Hindlimb muscle (tissue), 1 donor: ENCODE results near the gene OR2A2. TPM values are rescaled to one million over a fixed set of nuclear protein-coding genes. Genes with fewer than 3 reads are reported as not detected.

Source experiments
- DNase-seq: peaks from one replicate; pipeline ENCODE4 v3.0.0-alpha.2; 2013
- polyA plus RNA-seq: library from polyadenylated mRNA; unstranded; fragments of 120-200 nt; gene quantifications from one replicate; pipeline ENCODE4 v1.2.1, GENCODE V29; 2013; ENCODE audit not compliant: insufficient read length

OR2A2 gene
- polyA plus RNA-seq, 1 donor: not detected

- no peak for DNase-seq
These were observed 35.0 kb downstream of the OR2A2 start for GRCh38 chr7:144144426-144144825.

GRCh38 chr7:144148224-144148827 is 38.9 kb downstream of the OR2A2 start:
- no peak for DNase-seq

DNA sequence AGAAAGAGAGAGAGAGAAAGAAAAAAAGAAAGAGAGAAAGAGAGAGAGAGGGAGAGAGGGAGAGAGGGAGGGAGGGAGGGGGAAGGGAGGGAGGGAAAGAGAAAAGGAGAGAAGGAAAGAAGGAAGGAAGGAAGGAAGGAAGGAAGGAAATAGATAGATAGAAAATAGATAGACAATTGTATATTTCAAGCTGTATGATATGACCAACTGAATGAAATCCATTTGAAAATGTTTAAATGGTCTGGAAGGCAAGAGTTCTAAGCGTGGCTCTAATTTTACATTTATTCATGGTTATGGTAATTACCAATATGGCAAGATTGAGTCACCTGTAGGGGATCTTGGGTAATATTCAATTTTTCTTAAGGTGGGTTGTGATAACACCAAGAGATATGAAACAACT is 49.5 kb downstream of the OR2A2 start:
- DNase-seq: no peak

Other genes starting within 250 kb of the OR2A2 start
- 188 TPM for gene TCAF1, start 207.4 kb upstream of the OR2A2 start, polyA plus RNA-seq
- gene OR2F2, start 174.3 kb upstream of the OR2A2 start, polyA plus RNA-seq: not detected
- gene OR2F1, start 154.7 kb upstream of the OR2A2 start, polyA plus RNA-seq: not detected
- not detected for gene OR6B1, start 109.3 kb upstream of the OR2A2 start, polyA plus RNA-seq
- gene OR2A5, start 60.6 kb upstream of the OR2A2 start, polyA plus RNA-seq: not detected
- not detected for gene OR2A25, start 39.8 kb upstream of the OR2A2 start, polyA plus RNA-seq
- not detected for gene OR2A12, start 23.3 kb upstream of the OR2A2 start, polyA plus RNA-seq
- not detected for gene OR2A14, start 13.6 kb downstream of the OR2A2 start, polyA plus RNA-seq
- gene CTAGE4, start 73.9 kb downstream of the OR2A2 start, polyA plus RNA-seq: not detected
- 1.3 TPM for gene ARHGEF35, start 86.2 kb downstream of the OR2A2 start, polyA plus RNA-seq
- gene OR2A42, start 130.0 kb downstream of the OR2A2 start, polyA plus RNA-seq: 0.53 TPM
- gene OR2A7, start 155.2 kb downstream of the OR2A2 start, polyA plus RNA-seq: 1.1 TPM
- 1.4 TPM for gene CTAGE8, start 159.7 kb downstream of the OR2A2 start, polyA plus RNA-seq
- 0.19 TPM for gene OR2A1, start 202.8 kb downstream of the OR2A2 start, polyA plus RNA-seq
- gene ARHGEF5, start 245.8 kb downstream of the OR2A2 start, polyA plus RNA-seq: 2.7 TPM